ENCODE results near the gene PPP2R5E. TPM values are rescaled to one million over a fixed set of nuclear protein-coding genes. Genes with fewer than 3 reads are reported as not detected.
A peak's percentile ranks its signal among the peaks of the same experiment; 100 is the strongest.

PPP2R5E gene
- total and polyA plus RNA-seq, 9 of the 15 experiments (the other 6 are each of a cell fraction or from before 2014, with no cell fraction given) = 4.2 to 30.3 (median 11.0) TPM

DNA sequence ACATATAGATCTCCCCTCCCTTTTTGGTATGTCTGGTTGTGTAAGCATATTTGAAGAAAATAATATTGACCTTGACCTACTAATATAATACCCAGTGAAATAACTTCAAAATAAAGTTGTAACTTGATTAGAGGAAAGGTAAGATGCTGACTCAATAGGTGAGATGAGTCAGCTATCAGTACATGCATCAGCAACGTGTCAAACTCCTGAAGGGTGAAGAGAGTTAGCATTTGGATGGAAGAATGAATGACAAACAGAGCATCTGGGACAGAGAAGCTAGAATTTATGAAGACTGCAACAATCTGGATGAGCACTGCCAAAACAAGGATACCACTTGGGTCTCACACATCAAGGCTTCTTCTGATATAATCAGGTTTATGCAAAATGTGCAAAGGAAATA, 74.9 kb downstream of the PPP2R5E start (continued):
- TF ChIP-seq, protein P1, sequence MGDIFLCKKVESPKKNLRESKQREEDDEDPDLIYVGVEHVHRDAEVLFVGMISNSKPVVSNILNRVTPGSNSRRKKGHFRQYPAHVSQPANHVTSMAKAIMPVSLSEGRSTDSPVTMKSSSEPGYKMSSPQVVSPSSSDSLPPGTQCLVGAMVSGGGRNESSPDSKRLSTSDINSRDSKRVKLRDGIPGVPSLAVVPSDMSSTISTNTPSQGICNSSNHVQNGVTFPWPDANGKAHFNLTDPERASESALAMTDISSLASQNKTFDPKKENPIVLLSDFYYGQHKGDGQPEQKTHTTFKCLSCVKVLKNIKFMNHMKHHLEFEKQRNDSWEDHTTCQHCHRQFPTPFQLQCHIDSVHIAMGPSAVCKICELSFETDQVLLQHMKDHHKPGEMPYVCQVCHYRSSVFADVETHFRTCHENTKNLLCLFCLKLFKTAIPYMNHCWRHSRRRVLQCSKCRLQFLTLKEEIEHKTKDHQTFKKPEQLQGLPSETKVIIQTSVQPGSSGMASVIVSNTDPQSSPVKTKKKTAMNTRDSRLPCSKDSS (IDR thresholded peaks at IDR 0.05; ENCODE audit: low read depth, partially characterized antibody) = no peak
- TF ChIP-seq TAL1 (IDR thresholded peaks at IDR 0.05) = no peak
- no peak for TF ChIP-seq RB1 (IDR thresholded peaks at IDR 0.05; ENCODE audit: low read depth)
- TF ChIP-seq, protein P2, sequence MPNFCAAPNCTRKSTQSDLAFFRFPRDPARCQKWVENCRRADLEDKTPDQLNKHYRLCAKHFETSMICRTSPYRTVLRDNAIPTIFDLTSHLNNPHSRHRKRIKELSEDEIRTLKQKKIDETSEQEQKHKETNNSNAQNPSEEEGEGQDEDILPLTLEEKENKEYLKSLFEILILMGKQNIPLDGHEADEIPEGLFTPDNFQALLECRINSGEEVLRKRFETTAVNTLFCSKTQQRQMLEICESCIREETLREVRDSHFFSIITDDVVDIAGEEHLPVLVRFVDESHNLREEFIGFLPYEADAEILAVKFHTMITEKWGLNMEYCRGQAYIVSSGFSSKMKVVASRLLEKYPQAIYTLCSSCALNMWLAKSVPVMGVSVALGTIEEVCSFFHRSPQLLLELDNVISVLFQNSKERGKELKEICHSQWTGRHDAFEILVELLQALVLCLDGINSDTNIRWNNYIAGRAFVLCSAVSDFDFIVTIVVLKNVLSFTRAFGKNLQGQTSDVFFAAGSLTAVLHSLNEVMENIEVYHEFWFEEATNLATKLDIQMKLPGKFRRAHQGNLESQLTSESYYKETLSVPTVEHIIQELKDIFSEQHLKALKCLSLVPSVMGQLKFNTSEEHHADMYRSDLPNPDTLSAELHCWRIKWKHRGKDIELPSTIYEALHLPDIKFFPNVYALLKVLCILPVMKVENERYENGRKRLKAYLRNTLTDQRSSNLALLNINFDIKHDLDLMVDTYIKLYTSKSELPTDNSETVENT (CRISPR knock-in tag; IDR thresholded peaks at IDR 0.05) = no peak
- peak; percentile 53; the same call in 1 of the 2 replicates for TF ChIP-seq JUND (IDR thresholded peaks at IDR 0.05; ENCODE audit: borderline replicate concordance, low read depth, low read length)
- no peak for TF ChIP-seq JUND (tag; IDR thresholded peaks at IDR 0.05; ENCODE audit: borderline replicate concordance, low read depth, low read length)
- no peak for TF ChIP-seq ZNF766 (CRISPR knock-in tag; conservative IDR thresholded peaks at IDR 0.05)
- peak; percentile 37 for TF ChIP-seq ZNF316 (IDR thresholded peaks at IDR 0.05)
- no peak for TF ChIP-seq ZNF436 (CRISPR knock-in tag; IDR thresholded peaks at IDR 0.05)
- TF ChIP-seq FOXK1 (CRISPR knock-in tag; IDR thresholded peaks at IDR 0.05; ENCODE audit: borderline replicate concordance) = no peak
- TF ChIP-seq, protein P3, sequence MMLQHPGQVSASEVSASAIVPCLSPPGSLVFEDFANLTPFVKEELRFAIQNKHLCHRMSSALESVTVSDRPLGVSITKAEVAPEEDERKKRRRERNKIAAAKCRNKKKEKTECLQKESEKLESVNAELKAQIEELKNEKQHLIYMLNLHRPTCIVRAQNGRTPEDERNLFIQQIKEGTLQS (IDR thresholded peaks at IDR 0.05) = peak; percentile 65; the same call in 1 of the 2 replicates
- TF ChIP-seq, protein P3 (CRISPR knock-in tag; conservative IDR thresholded peaks at IDR 0.05) = no peak
- TF ChIP-seq, protein P4, sequence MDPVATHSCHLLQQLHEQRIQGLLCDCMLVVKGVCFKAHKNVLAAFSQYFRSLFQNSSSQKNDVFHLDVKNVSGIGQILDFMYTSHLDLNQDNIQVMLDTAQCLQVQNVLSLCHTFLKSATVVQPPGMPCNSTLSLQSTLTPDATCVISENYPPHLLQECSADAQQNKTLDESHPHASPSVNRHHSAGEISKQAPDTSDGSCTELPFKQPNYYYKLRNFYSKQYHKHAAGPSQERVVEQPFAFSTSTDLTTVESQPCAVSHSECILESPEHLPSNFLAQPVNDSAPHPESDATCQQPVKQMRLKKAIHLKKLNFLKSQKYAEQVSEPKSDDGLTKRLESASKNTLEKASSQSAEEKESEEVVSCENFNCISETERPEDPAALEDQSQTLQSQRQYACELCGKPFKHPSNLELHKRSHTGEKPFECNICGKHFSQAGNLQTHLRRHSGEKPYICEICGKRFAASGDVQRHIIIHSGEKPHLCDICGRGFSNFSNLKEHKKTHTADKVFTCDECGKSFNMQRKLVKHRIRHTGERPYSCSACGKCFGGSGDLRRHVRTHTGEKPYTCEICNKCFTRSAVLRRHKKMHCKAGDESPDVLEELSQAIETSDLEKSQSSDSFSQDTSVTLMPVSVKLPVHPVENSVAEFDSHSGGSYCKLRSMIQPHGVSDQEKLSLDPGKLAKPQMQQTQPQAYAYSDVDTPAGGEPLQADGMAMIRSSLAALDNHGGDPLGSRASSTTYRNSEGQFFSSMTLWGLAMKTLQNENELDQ (CRISPR knock-in tag; IDR thresholded peaks at IDR 0.05; ENCODE audit: borderline replicate concordance) = no peak
- TF ChIP-seq, protein P5, sequence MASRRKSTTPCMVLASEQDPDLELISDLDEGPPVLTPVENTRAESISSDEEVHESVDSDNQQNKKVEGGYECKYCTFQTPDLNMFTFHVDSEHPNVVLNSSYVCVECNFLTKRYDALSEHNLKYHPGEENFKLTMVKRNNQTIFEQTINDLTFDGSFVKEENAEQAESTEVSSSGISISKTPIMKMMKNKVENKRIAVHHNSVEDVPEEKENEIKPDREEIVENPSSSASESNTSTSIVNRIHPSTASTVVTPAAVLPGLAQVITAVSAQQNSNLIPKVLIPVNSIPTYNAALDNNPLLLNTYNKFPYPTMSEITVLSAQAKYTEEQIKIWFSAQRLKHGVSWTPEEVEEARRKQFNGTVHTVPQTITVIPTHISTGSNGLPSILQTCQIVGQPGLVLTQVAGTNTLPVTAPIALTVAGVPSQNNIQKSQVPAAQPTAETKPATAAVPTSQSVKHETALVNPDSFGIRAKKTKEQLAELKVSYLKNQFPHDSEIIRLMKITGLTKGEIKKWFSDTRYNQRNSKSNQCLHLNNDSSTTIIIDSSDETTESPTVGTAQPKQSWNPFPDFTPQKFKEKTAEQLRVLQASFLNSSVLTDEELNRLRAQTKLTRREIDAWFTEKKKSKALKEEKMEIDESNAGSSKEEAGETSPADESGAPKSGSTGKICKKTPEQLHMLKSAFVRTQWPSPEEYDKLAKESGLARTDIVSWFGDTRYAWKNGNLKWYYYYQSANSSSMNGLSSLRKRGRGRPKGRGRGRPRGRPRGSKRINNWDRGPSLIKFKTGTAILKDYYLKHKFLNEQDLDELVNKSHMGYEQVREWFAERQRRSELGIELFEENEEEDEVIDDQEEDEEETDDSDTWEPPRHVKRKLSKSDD (conservative IDR thresholded peaks at IDR 0.05; ENCODE audit: low read length) = no peak
- TF ChIP-seq DPF2 (IDR thresholded peaks at IDR 0.05) = 0 out of 2 replicates have a peak, but pooled peaks have one; percentile 19
